PC-9 (cell line): ENCODE results near the gene UBE2B.

Experiments used
- CTCF ChIP-seq: fragments of 200-600 bp; sonication (generic); conservative IDR thresholded peaks from 2 replicates; pipeline ENCODE4 v1.6.1; 2017; ENCODE audit warnings: mixed run types, antibody characterized with exemption, mild to moderate bottlenecking, moderate library complexity
- EZH2 ChIP-seq: fragments of 200-600 bp; sonication (generic); IDR thresholded peaks from 2 replicates; pipeline ENCODE4 v1.8.0; 2017; ENCODE audit warnings: antibody characterized with exemption, low read depth

- no peak for TF ChIP-seq CTCF
- TF ChIP-seq EZH2, result no peak
Measured at GRCh38 chr5:134345996-134346395, 25.4 kb upstream of the UBE2B start.
